Measurements from ENCODE around the gene PDE8A.

DNA sequence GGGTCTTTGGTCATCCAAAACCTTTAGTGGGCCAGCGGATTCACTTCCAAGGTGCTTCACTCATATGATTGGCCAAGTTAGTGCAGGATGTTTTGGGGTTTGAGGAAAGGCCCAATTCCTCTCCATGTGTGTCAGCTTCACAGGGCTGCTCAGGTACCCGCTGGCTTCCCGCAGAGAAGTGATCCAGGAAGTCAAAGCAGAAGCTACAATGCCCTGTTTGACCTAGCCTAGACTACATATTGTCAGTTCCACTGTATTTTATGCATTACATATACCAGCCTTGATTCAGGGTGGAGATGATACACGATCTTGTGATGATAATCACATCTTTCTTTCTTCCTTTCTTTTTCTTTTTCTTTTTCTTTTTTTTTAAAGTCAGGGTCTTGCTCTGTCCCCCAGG is 32.1 kb downstream of the PDE8A start:
- TF ChIP-seq PATZ1 (tag by site-specific recombination; IDR thresholded peaks at IDR 0.05), result no peak
- TF ChIP-seq, protein P1, sequence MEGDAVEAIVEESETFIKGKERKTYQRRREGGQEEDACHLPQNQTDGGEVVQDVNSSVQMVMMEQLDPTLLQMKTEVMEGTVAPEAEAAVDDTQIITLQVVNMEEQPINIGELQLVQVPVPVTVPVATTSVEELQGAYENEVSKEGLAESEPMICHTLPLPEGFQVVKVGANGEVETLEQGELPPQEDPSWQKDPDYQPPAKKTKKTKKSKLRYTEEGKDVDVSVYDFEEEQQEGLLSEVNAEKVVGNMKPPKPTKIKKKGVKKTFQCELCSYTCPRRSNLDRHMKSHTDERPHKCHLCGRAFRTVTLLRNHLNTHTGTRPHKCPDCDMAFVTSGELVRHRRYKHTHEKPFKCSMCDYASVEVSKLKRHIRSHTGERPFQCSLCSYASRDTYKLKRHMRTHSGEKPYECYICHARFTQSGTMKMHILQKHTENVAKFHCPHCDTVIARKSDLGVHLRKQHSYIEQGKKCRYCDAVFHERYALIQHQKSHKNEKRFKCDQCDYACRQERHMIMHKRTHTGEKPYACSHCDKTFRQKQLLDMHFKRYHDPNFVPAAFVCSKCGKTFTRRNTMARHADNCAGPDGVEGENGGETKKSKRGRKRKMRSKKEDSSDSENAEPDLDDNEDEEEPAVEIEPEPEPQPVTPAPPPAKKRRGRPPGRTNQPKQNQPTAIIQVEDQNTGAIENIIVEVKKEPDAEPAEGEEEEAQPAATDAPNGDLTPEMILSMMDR (tag by site-specific recombination; IDR thresholded peaks at IDR 0.05), result no peak
